Inflammatory macrophage treated with lipopolysaccharide for 1 hour (primary cell): ENCODE results near the gene TP53AIP1.
A peak's percentile ranks its signal among the peaks of the same experiment; 100 is the strongest.

Source experiments
- DNase-seq, 2 donors: peaks; one replicate each; pipeline ENCODE4 v3.0.0-alpha.2; 2020 to 2022

Gene TP53AIP1

DNA sequence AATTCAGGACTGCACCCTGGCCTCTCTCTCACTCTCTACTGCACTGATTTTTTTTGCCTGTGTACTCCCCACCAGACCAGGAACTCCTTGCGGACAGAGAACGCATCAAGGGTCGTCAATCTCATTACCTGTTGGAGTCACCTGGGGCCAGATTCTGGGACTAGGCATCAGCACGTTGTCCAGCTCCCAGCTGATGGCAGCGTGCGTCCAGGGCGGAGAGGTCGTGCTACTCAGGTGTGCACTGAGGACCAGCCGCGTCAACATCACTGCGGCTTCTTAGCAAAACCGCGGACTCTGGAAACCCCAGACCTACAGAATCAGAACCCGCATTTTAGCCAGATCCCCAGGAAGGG, 38.4 kb downstream of the TP53AIP1 start:
- DNase-seq = no peak

DNA sequence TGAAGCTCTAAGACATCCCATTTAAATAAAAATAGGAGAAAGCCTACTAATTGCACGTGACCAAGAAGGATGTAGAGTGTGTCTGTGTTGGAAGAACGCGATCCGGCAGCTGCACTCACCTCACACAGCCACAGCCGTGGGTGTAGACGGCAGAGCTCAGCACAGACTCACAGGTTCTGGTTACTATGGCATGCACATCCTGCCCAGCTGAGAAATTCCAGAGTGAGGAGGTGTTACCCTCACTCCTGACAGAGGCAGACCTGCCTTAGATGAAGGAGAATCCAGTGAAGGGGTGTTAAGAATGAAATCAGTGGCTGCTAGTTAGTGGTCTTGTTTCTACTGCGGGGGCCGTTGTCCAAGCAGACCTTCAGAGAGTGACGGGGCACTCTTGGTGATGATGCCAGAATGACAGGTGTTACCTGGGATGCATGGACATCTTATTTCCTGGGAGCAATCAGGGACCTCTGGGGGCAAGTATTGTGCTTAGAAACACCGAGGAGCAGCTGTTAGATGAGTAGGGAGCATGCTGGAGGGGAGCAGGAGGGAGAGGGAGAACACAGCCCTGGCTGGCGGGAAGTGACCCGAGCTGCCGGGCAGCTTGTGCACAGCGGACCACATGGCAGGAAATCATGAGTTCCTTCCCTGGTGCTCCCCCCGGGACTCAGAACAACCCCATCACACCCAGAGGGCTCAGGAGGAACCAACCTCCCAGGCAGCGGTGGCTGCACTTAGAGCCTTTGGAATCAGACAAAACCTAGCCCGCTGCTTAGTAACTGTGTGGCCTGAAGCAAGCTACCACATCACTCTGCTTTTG, 39.2 kb downstream of the TP53AIP1 start:
- DNase-seq = peak; percentile 48 to 71

DNA sequence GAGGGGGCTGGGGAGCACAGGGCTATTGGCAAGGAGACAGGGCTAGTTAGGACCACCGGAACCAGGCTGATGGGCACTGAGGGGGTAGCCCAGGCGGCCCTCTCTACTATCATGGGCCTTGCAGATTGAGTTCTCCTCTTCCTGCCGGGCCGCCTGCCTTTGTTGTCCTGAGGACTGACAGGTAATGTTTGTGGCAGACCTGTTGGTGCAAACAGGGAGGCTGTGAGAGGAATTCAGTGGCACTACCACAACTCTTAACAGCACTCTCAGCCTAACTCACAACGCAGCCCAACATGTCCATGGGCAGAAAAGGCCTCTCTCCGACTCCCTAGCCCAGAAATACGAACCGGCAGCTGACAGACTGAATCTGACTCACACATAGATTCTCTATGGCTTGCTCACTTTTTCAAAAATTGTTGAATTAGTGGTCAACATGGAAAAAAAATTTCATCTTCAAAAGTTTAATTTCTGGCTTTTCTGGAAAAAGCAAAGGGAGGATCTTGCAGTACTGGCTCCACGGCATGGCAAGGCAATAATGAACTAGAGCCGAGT, 40.1 kb downstream of the TP53AIP1 start:
- DNase-seq = no peak

DNA sequence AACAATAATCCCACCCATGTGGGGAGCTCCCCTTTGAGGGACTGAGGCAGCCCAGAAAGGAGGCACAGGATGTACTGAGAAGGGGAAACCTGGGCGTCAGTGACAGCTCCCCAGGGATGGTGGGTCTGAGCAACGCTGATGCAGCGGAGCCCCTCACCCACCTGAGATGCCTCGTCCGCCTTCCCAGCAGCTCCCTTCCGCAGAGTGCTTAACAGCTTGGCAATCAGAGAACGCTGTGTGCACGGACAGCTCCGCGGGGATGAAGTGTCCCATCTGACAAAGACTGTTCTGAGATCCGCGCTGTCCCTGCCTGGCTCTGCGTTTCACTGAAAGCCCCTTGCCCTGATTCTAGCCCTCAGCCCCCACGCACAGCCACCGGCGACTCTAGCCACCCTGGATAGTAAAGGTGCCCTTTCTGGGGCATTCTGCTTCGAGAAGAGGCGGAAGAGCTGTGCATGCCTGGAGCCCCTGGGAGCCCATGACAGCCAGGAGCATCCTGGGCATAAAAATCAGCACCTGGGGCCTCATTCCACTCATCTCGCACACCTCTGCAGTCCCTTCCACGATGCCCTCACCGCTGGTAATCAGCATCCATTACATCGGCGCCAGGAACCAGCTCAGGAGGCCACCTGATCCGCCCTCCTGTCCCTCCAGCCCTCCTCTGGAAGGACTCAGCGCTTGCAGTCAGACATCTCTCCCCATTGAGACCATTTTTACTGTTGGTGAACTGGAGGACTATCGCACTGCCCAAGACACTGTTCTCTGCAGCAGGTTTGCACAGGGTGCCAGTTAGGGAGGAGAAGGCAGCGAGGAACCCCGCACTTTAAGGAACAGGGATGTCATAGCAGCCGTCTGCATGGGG, 40.8 kb downstream of the TP53AIP1 start:
- no peak for DNase-seq

DNA sequence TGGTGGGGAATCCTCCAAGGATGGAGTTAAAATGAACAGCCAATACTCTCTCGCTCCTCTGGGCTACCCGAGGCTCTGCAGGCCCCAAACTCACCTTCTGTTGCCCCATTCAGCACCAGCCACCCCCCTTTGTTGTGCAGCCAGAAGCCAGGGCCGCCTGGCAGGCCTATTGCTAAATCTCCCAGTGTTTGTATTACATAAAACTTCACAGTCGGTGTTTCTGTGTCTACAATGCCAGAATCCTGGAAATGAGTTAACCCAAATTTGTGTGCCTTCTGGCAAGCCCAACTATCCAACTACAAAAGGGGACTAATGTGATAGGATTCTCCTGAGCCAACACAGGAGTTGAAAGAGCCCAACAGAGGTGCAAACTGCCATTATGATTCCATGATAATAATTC, 42.2 kb downstream of the TP53AIP1 start:
- no peak for DNase-seq

DNA sequence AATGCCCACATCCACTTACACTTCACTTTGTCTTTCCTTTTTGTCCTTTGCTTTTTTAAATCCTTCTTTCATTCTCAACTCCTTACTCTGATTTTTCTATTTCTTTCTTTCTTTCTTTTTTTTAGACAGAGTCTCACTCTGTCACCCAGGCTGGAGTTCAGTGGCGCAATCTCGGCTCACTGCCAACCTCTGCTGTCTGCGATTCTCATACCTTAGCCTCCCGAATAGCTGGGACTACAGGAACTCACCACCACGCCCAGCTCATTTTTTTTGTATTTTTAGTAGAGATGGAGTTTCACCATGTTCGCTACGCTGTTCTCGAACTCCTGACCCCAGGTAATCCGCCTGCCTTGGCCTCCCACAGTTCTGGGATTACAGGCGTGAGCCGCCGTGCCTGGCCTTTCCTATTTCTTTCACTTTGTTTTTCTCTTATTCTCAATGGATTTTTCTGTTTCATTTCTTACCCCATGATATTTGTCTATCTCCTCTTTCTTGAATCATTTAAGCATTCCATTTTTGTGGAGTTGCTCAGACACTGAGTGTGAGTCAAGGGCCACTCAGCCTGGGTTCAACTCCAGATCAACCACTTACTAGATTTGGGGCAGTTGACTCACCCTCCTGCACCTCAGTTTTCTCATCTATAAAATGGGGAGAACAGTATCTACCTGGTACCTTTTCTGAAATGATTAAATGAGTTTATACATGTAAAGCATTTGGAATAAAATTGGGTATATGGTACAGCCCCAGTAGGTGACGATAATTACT, 43.9 kb downstream of the TP53AIP1 start:
- DNase-seq = no peak

DNA sequence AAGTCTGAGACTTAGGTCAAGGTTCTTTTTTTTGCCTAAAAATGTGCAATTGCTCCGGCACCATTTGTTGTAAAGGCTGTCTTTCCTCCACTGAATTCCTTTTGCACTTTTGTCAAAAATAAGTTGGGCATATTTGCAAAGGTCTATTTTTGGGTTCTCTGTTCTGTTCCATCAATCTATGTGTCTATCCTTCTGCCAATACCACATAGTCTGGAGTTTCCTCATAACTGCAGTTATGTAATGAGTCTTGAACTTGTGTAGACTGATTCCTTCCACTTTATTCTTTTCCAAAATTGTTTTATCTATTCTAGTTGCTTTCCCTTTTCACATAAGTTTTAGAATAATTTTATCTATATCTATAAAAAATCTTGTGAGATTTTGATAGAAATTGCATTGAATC, 44.8 kb downstream of the TP53AIP1 start:
- no peak for DNase-seq

DNA sequence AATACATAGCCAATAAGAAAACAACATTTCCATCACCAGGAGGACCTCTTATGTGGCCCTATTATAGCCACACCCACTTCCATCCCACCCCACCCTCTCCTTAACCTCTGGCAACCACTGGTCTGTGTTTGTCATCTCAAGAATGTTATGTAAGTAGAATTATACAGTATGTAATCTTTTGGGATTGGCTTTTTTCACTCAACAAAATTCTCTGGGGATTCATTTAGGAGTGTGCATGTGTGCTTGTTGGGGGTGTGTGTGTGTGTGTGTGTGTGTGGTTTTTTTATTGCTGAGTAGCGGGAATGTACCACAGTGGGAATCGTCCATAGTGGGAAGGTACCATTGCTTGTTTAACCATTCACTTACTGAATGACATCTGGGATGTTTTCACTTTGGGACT, 46.3 kb downstream of the TP53AIP1 start:
- DNase-seq = no peak

DNA sequence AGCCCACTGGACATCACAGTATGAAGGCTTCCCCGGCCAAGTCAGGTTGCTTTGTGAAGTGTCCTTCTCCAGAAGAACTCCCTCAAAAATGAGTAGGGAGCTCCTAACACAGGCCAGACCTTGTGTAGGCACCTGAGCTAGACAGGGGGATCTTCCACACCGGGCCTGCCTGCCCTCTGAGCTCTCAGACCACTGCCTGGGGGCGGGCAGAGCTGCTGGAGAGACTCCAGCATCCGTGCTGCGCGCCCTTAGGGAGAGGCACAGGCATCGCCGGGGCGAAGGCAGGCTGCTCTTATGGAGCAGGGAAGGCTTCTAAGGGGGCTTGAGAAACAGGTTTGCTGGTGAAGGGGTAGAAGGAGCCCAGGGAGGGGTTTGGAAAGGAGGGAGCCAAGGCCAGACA, 47.1 kb downstream of the TP53AIP1 start:
- DNase-seq = no peak

DNA sequence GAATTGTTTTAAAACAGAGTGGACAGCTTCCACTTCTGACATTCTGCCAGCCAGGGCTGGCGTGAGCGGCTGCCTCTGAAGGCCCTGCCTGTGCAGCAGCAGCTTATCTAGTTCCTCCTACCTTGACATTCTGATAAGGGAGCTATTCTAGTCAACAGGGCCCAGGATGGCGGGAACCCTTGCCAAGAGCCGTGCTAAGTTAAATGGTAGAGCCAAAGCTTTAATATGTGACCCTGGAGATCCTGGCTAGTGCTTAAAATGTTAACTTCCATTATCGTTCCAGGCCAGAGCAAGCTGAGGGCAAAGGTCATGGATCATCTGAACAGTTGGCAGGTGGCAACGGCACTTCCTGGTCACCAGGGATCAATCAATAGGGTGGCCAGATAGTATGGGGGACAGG, 48.0 kb downstream of the TP53AIP1 start:
- DNase-seq = no peak

DNA sequence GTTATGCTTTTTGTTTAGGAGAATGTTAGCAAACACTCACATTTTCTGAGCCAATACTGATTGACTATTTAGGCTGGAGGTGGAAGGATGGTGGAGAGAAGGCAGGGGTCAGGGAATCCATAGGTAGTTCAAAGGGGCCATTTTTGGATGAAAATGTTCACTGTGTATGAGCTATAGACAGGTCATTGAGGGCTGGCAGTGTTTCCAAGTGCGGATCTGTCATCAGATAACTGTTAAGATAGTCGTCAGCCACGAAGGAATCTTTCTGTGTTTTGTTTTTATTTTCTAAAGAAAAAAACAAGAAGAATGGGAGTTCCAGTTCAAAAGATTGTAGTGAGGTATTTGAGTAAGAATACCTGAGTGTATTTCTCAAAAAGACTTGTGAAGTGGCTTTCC, 48.4 kb downstream of the TP53AIP1 start:
- no peak for DNase-seq

DNA sequence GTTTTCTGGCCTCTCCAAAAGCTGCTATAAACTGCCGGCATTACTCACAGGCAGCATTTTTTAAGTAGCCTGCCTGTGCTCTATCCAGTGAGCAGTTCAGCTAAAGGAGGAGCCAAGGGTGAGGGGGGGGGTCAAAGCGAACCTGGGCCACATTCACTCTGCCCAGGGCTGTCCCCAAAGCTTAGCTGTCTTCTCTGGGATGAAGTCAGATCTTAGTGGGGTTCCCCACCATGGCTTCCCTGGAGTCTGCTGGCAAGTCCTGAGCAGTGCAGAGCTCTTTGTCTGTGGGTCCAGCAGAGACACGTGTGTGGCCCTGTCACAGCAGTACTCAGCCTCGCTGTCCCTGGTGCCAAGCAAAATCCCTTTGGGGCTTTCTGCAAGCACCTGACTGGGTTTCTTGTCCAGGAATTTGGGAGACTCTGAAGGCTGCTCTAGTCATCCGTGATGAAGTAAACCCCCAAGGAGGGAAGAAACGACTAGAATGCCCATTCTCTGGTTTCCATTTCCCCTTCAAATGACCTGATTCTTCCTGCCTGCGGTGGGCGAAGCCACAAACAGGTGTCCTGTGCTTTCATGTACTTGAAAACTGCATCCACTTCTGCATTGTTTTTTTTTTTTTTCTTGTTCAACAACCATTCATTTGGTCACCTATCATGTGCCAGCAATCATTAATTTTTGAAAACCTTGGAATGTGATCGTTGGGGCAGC, 48.9 kb downstream of the TP53AIP1 start:
- DNase-seq = no peak

DNA sequence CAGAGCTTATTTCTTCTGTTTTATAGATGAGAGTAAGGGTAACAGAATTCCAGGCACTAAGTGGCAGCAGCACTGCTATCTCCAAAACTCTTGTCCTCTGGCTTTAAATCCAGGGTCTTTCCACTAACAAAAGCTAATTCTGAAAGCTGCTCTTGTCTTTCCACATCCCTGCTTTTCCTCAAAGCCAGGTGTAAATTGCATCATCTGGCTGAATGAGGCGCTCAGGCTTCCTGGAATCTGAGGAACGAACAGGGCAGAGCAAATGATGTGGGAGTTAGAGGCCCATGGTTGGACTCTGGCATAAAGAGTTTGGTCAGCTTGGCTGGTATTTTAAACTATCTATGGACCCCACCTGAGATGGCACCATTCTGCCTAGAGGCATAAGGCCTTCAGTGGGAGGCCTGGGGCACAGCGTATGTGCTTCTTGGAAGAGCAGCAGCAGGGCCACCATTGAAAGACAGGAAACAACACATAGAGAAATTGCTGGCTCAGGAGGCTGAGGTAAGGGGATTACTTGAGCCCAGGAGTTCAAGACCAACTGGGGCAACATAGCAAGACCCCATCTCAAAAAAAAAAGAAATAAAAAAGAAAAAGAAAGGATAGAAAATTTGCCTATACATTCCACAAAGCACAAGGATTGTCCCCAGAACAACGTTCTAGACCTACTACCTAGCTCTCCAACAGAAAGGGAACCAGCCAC, 49.7 kb downstream of the TP53AIP1 start:
- DNase-seq = no peak

DNA sequence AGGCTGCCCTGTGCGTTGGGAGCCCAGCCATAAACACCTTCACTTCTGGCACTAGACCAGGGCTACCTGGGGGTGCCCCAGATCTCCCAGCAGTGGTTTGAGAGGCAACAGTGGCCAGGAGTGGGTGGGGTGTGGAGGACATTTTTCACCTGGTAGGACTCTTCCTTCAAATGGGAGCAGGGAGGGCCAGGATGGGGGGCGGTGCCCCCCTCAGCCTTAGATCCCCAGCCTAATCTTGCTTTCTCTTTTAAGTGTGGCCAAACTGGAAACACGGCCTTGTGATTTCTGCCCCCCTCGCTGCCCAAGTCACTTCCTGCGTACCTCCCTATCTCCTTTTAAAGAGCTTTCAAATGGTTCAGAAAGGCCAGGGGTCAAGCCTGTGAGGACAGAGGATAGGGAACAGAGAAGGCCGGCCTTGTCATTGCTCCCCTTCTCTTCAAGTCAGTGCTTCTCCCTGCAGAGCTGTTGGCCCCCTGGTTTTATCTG, 50.7 kb downstream of the TP53AIP1 start:
- DNase-seq = no peak

DNA sequence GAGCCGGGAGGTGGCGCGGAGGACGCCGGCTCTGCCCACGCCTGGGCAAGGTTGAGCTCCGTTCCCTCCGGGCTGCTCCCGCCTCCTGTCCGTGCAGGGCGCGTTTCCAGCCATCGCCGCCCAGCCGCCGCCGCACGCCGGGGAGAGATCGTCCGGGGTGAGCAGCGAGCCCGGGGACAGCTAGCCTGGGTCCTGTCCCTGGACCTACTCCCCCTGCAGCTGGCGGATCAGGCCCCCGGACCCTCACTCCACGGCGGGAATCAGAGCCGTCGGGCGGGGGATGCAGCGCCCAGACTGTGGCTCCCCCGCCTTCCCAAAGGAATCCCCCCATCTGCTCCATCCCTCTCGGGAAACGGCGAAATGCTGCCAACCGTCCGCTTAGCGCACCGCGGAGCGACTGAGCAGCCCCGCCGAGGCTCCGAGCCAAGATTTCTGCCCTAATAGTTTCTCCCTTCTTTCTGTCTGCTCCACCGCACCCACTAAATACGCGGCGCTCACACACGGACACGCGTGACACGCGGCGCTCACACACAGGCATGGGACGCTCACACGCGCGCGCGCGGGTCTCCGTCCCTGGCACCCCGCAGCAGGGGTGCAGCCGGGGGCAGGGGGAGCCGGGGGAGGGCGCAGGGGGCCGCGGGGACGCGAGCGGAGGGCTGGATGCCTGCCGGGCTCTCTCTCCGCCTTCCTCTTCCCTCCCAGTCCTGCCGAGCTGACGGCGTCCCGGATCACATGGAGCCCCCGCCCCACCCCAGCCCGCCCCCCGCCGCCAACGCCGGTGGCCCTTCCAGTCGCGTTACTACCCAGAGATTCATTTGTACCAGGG, 51.9 kb downstream of the TP53AIP1 start, which contains the start of gene KCNJ5:
TSS of gene KCNJ5 (plus strand) at position 814 of the 826 bp plus-strand sequence. CDS start 19,918 bp downstream, outside the sequence.
- DNase-seq = peak in 1 of 2 donors; percentile 24

DNA sequence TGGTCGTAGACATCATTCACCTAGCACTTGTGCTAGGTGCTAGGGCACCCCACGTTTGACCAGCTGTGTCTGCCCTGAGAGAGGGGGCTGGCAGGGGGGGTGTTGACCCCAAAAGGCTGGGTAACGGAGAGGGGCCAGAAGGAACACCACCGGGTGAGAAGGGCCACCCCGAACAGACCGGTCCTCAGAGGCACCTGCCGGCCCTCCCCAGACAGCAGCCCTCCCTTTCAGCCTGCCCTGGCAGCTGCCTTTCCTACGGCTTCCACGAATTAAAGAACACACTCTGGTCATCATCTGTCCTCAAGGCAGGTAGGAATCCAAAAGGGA, 52.5 kb downstream of the TP53AIP1 start:
- no peak for DNase-seq

DNA sequence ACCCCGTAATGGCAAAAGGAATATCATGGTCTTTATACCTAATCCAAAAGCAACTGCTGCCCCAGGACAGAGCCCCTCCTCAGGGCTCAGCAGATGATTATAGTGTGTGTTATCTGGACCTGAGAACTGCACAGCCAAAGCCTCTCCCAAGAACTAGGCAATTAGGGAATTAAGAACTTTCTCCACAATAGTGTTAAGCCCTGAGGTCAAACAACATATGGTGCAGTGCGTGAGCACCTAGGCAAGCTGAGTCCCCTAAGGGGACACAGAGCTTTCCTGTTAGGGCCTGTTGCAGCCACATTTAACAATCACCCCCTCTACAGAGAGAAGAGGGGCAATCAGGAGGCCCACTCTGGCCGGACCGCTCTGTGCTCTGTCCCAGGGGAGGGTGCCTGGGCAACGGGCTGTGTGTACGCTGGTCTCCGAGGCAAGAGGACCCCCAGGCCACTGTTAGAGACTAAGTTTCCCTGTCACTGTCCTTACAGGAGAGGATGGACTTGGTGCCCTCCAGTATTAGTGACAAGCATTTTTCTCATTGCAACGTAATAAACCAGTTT, 52.9 kb downstream of the TP53AIP1 start:
- DNase-seq = no peak

DNA sequence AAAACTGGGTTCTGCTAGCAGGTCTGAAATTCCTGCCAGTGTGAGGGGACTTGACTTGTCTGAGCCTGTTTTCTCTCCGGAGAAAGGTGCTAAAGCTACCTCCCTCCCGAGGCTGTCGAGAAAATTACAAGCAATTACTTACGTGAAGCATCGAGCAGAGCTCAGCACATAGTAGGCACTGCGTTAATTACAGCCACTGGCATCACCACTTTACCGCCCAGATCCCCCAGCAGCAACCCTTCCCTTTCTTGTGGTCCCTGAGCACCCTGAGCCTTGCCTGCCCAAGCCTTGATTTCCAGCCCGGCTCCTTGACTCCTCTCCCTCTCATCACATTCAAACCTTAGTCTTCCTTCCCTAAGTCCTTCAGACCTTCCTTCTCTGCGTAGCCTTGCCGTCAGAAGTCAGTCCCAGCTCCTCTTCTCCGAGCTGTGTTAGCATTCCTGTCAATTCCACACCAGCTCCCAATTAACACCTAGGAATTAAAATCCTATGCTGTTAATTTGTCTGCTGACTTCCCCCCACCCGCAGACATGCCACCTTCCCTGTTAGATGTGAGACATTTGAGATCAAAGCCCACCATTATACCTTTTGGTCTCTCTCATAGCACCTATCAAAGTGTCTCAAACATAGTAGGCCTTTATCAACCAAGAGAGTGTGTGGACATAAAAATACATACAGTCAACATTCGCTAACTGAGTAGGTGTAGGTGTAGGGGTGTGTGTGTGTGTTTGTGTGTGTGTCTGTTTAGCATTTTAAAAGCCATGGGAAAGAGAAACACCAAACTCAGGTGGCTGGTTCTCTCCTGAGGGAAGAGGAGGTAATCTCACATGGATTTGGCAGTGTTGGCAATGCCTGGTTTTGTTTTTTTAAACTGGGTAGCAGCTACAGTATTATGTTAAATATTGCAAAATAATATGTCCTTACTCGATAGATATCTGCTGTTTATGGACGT, 54.4 kb downstream of the TP53AIP1 start:
- no peak for DNase-seq
